SK-N-MC (cell line): ENCODE data around the gene TPRG1.

Experiments used
- EZH2 ChIP-seq: fragments of 200-600 bp; sonication (generic); IDR thresholded peaks from one replicate; pipeline ENCODE4 v1.6.1; 2017; ENCODE audit warnings: antibody characterized with exemption
- POLR2AphosphoS5 ChIP-seq: IDR thresholded peaks from 2 replicates; pipeline ENCODE4 v1.6.1; 2012; ENCODE audit warnings: mild to moderate bottlenecking, low read depth, low read length, borderline replicate concordance

GRCh38 chr3:189353988-189354889 is 182.5 kb downstream of the TPRG1 start:
- TF ChIP-seq POLR2AphosphoS5 (no peak), EZH2 (no peak)
